Endodermal cell (in vitro differentiated cells): ENCODE data around the gene PRLH. TPM values are rescaled to one million over a fixed set of nuclear protein-coding genes. Genes with fewer than 3 reads are reported as not detected.
A peak's percentile ranks its signal among the peaks of the same experiment; 100 is the strongest.
"Not testable (repeated sequence)": the region's sequence is repeated elsewhere in the genome, so short reads cannot be mapped to it uniquely, and the experiment has no call there.

ENCODE experiments used
- DNase-seq: peaks from one replicate; pipeline ENCODE4 v3.0.0-alpha.2; 2017
- H3K27ac ChIP-seq: 2 replicates; pipeline ENCODE4 v1.5.1; 2013; ENCODE audit warnings: mild to moderate bottlenecking, low read depth, low read length, moderate library complexity
- H3K27me3 ChIP-seq: 2 replicates; pipeline ENCODE4 v1.6.1; 2013; ENCODE audit warnings: mild to moderate bottlenecking, low read length, moderate library complexity; ENCODE audit not compliant: insufficient read depth, control insufficient read depth, poor library complexity, severe bottlenecking
- H3K36me3 ChIP-seq: 2 replicates; pipeline ENCODE4 v1.7.0; 2013; ENCODE audit warnings: mild to moderate bottlenecking, low read length, moderate library complexity; ENCODE audit not compliant: control insufficient read depth, insufficient read depth
- H3K4me1 ChIP-seq: one replicate; pipeline ENCODE4 v1.7.0; 2013; ENCODE audit warnings: low read length; ENCODE audit not compliant: control insufficient read depth, insufficient read depth
- H3K4me3 ChIP-seq: 2 replicates; pipeline ENCODE4 v1.5.1; 2013; ENCODE audit warnings: mild to moderate bottlenecking, low read length, moderate library complexity
- H3K9ac ChIP-seq: 2 replicates; pipeline ENCODE4 v1.6.1; 2013; ENCODE audit warnings: mild to moderate bottlenecking, low read length, moderate library complexity; ENCODE audit not compliant: poor library complexity, severe bottlenecking; ENCODE audit errors: extremely low read depth
- H3K9me3 ChIP-seq: 2 replicates; pipeline ENCODE4 v1.6.1; 2013; ENCODE audit warnings: mild to moderate bottlenecking, low read length, moderate library complexity; ENCODE audit not compliant: control insufficient read depth
- H3K27ac Mint-ChIP-seq: 2 replicates; pipeline ENCODE4 v1.8.0; 2020; ENCODE audit warnings: mixed read lengths
- H3K27me3 Mint-ChIP-seq: 2 replicates; pipeline ENCODE4 v1.8.0; 2021; ENCODE audit warnings: mild to moderate bottlenecking, mixed read lengths; ENCODE audit not compliant: insufficient read depth
- H3K36me3 Mint-ChIP-seq: 2 replicates; pipeline ENCODE4 v1.8.0; 2020; ENCODE audit warnings: low read depth, mixed read lengths
- H3K4me1 Mint-ChIP-seq: 2 replicates; pipeline ENCODE4 v1.8.0; 2020; ENCODE audit warnings: mixed read lengths
- H3K4me3 Mint-ChIP-seq: 2 replicates; pipeline ENCODE4 v1.8.0; 2020; ENCODE audit warnings: mild to moderate bottlenecking, moderate library complexity, mixed read lengths
- H3K9me3 Mint-ChIP-seq: 2 replicates; pipeline ENCODE4 v1.8.0; 2020; ENCODE audit warnings: mild to moderate bottlenecking, mixed read lengths
- WGBS, 2 experiments: methylation state at CpG; one replicate each; pipeline versions ENCODE4 v1.1.5 to v1.1.7; 2013; ENCODE audit warnings: missing lambda C conversion rate in 2 of 2, mixed read lengths in 1 of 2; ENCODE audit not compliant: insufficient coverage in 1 of 2, insufficient read length in 1 of 2; 5-methylcytosine and 5-hydroxymethylcytosine counted together
- total RNA-seq, 2 donors: library from RNA; stranded (reverse); fragmentation: NEBNext Ultra II Directional in 1 of 2; extraction: Animal tissue kit (Norgen Biotek cat#: 25700) in 1 of 2; gene quantifications; 2 replicates in 1 of 2; 3 replicates in 1 of 2; pipeline ENCODE4 v1.2.1, GENCODE V29; 2021
- TF ChIP-seq, protein P1 (sequence below): fragments of 200-600 bp; sonication (generic); conservative IDR thresholded peaks from 2 replicates; pipeline ENCODE4 v1.5.0; 2021; ENCODE audit warnings: antibody characterized with exemption, mild to moderate bottlenecking

PRLH gene
- total RNA-seq, 2 donors from 2014 or later = not detected

DNA sequence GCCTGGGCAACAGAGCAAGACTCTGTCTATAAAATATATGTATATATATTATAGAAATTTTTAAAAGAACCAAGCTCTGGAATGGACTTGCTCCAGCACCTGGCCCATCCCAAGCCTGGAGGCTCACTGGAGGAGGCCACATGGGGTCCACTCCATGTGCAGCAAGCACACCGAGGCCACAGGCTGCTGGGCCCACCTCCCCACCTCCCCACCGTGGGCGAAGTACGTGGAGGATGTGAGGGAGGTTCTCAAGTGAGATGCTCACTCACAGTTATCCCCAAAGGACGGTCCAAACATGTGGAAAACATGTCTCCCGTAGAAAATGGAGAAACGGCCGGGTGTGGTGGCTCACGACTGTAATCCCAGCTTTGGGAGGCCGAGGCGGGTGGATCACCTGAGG is 38.0 kb downstream of the PRLH start:
- Histone ChIP-seq H3K4me3 (peak overlapping the region; percentile 74), H3K9me3 (peaks cover 23% of the 10 kb centered on the region), H3K4me1 (peaks cover 33% of the 10 kb centered on the region), H3K27me3 (no peaks in the 10 kb centered on the region), H3K27ac (no peak overlapping the region), H3K9ac (no peak overlapping the region), H3K36me3 (peaks cover 37% of the 10 kb centered on the region)
- TF ChIP-seq, protein P1, sequence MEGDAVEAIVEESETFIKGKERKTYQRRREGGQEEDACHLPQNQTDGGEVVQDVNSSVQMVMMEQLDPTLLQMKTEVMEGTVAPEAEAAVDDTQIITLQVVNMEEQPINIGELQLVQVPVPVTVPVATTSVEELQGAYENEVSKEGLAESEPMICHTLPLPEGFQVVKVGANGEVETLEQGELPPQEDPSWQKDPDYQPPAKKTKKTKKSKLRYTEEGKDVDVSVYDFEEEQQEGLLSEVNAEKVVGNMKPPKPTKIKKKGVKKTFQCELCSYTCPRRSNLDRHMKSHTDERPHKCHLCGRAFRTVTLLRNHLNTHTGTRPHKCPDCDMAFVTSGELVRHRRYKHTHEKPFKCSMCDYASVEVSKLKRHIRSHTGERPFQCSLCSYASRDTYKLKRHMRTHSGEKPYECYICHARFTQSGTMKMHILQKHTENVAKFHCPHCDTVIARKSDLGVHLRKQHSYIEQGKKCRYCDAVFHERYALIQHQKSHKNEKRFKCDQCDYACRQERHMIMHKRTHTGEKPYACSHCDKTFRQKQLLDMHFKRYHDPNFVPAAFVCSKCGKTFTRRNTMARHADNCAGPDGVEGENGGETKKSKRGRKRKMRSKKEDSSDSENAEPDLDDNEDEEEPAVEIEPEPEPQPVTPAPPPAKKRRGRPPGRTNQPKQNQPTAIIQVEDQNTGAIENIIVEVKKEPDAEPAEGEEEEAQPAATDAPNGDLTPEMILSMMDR = no peak
- no peak for DNase-seq
- no peak overlapping the region for H3K27ac Mint-ChIP-seq
- H3K36me3 Mint-ChIP-seq = peaks cover 32% of the 10 kb centered on the region
- peaks cover 53% of the 10 kb centered on the region for H3K4me1 Mint-ChIP-seq
- H3K4me3 Mint-ChIP-seq = no peak overlapping the region
- WGBS, 2 experiments = 92 to 94% methylated on average over 8 to 11 of the region's 11 CpGs
- peaks cover 51% of the 10 kb centered on the region for H3K9me3 Mint-ChIP-seq
- no peaks in the 10 kb centered on the region for H3K27me3 Mint-ChIP-seq

DNA sequence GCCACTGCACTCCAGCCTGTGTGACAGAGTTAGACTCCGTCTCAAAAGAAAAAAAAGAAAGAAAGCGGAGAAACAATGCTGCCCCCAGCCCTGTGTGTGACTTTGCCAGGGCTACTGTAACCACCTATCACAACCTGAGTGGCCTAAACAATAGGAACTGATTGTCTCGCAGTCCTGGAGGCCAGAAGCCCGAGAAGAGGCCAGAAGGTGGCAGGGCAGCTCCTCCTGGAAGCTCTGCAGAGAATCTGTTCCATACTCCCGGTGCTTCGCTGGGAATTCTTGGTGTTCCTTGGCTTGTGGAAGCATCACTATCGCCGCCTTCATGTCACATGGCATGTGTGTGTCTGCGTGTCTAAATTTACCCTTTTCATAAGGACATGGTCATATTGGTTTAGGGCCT is 38.6 kb downstream of the PRLH start:
- peaks cover 54% of the 10 kb centered on the region for H3K4me1 Mint-ChIP-seq
- peaks cover 56% of the 10 kb centered on the region for H3K9me3 Mint-ChIP-seq
- H3K4me1 ChIP-seq = peaks cover 33% of the 10 kb centered on the region

DNA sequence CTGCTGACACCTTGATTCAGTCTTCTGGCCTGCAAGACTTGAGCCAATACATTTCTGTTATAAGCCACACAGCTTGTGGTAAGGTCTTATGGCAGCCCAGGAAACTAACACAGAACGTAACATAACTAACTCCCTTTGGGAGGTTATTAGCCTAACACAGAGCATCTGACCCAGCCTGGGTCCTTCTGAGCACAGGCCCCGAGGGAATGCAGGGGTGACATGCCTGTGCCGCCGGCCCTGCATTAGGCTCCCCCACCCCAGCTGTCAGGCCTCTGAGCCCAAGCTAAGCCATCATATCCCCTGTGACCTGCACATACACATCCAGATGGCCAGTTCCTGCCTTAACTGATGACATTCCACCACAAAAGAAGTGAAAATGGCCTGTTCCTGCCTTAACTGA is 40.1 kb downstream of the PRLH start:
- Mint-ChIP-seq H3K4me1 (peaks cover 46% of the 10 kb centered on the region), H3K9me3 (peaks cover 58% of the 10 kb centered on the region), H3K36me3 (peaks cover 29% of the 10 kb centered on the region)
- H3K9ac ChIP-seq, H3K27me3 ChIP-seq, H3K4me3 Mint-ChIP-seq, H3K27me3 Mint-ChIP-seq, DNase-seq, H3K27ac ChIP-seq, H3K27ac Mint-ChIP-seq: not testable (repeated sequence)
- H3K36me3 ChIP-seq = peaks cover 21% of the 10 kb centered on the region
- H3K4me1 ChIP-seq = peaks cover 18% of the 10 kb centered on the region
- WGBS, 2 experiments = 93 to 100% methylated on average over 1 to 4 of the region's 4 CpGs
- peak overlapping the region; percentile 74 for H3K4me3 ChIP-seq
- H3K9me3 ChIP-seq = peaks cover 23% of the 10 kb centered on the region

More for the DNA sequence above, 38.6 kb downstream of the PRLH start:
- H3K27me3 ChIP-seq = no peaks in the 10 kb centered on the region
- Mint-ChIP-seq H3K27ac (no peak overlapping the region), H3K4me3 (no peak overlapping the region), H3K27me3 (no peaks in the 10 kb centered on the region), H3K36me3 (peaks cover 29% of the 10 kb centered on the region)
- H3K36me3 ChIP-seq = peaks cover 34% of the 10 kb centered on the region
- TF ChIP-seq, protein P1 = peak; percentile 57
- 92 to 94% methylated on average over 6 to 9 of the region's 9 CpGs for WGBS, 2 experiments
- DNase-seq = peak; percentile 73
- no peak overlapping the region for H3K9ac ChIP-seq
- peaks cover 23% of the 10 kb centered on the region for H3K9me3 ChIP-seq
- H3K4me3 ChIP-seq = peak overlapping the region; percentile 74
- H3K27ac ChIP-seq = no peak overlapping the region
